AG08395 (cell line): ENCODE measurements around the gene TMEM179B.
A peak's percentile ranks its signal among the peaks of the same experiment; 100 is the strongest.

Source experiments
- DNase-seq: peaks from one replicate; pipeline ENCODE4 v3.0.0; 2012; ENCODE audit warnings: mixed read lengths, low spot score

TMEM179B gene

GRCh38 chr11:62832336-62833234 is 45.4 kb downstream of the TMEM179B start, which contains the start of gene TEX54:
Gene TEX54, minus strand, starts transcription at chr11:62832841.
- DNase-seq = no peak

- no peak for DNase-seq
Observed at GRCh38 chr11:62835336-62835735, 48.1 kb downstream of the TMEM179B start.

- peak; percentile 79 for DNase-seq
Observed at GRCh38 chr11:62839050-62839945, 52.1 kb downstream of the TMEM179B start, which contains the start of gene WDR74. Gene WDR74, minus strand, starts transcription at chr11:62839590. Its CDS starts 20 bp downstream, at chr11:62839570.
